ENCODE results near the gene FAU. TPM values are rescaled to one million over a fixed set of nuclear protein-coding genes. Genes with fewer than 3 reads are reported as not detected.

Gene FAU
- total RNA-seq, 1 donor from 2014 or later, result 1,041 TPM

DNA sequence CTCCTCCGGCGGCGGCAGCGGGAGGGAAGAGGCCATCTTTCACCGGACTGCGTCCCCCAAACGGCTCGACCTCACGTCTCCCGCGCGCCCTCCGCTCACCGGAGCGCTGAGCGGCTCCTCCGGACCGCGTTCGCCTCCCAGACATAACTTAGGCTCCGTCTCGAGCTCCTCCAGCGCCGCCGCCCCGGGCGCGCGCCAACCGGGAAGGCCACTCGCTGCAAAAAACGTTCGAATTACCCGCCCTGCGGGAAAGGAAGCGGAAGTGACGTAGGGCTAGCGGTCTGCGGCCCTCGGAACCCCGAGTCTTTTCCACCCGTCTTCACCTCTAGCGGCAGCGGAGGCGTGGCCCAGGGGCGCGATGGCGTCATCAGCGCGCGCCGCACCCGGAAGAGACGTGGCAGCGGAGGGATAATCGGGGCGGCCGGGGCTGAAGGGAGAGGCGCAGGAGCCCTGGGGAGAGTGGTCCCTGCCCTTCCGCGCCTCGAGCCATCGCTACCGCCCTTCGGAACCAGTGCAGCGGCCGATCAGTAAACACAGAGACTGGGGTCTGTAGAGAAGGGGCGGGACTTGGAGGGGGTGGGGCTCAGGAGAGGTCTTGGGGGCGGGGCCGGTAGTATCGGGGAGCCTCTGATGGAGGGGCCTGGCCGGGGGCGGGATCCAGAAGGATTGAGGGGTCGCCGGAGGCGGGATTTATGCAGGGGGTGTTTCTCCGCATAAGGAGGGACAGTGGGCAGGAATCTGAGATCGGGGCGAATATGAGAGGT is 37.9 kb downstream of the FAU start, which contains the start of the genes CDCA5 and ZFPL1:
CDCA5 (minus strand) TSS at position 207 of the 764 bp plus-strand sequence; CDS start at position 145, 62 bp downstream.
ZFPL1 (plus strand) TSS at position 389 of the 764 bp plus-strand sequence. CDS start 477 bp downstream, outside the sequence.
- H3K4me3 ChIP-seq (ENCODE audit: low read depth, low read length), result peak within 1 kb of the TSS; percentile 81
- DNase-seq (ENCODE audit: low read depth), result peak; percentile 54
- TF ChIP-seq, protein P1, sequence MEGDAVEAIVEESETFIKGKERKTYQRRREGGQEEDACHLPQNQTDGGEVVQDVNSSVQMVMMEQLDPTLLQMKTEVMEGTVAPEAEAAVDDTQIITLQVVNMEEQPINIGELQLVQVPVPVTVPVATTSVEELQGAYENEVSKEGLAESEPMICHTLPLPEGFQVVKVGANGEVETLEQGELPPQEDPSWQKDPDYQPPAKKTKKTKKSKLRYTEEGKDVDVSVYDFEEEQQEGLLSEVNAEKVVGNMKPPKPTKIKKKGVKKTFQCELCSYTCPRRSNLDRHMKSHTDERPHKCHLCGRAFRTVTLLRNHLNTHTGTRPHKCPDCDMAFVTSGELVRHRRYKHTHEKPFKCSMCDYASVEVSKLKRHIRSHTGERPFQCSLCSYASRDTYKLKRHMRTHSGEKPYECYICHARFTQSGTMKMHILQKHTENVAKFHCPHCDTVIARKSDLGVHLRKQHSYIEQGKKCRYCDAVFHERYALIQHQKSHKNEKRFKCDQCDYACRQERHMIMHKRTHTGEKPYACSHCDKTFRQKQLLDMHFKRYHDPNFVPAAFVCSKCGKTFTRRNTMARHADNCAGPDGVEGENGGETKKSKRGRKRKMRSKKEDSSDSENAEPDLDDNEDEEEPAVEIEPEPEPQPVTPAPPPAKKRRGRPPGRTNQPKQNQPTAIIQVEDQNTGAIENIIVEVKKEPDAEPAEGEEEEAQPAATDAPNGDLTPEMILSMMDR (conservative IDR thresholded peaks at IDR 0.05; ENCODE audit: low read depth, low read length), result no peak

DNA sequence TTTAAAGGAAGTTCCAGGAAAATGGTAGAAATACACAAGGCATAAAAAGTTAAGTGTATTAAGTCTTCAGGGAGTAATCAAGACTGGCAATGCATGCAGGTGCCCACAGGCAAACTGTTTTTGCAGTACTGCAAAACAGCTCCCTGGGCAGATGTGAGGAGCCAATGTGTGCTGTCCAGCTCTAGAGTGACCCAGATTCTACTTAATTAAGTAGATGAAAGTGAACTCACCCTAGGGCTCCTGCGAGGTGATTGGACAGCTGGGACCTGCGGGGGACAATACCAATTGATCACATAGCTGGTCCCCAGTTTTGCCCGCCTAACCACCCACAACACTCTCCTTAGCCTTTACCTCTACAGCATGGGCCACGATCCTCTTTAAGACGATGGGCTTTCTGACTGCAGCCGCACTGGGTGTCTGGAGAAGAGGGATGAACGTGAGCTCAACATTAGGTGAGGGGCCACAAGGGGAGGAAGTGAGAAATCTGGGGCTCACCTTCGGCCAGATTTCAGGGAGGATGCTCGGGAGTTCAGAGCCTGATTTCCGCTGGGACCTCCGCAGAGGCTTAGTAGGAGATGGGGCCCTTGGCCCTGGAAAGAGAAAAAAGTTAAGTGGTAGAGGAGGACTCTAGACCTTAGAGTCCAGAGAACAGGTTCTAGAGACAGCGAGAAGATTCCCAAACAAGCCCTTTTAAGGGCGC is 38.6 kb downstream of the FAU start:
- TF ChIP-seq, protein P1 (conservative IDR thresholded peaks at IDR 0.05; ENCODE audit: low read depth, low read length), result no peak
- DNase-seq (ENCODE audit: low read depth), result no peak
- H3K4me3 ChIP-seq (ENCODE audit: low read depth, low read length), result peak overlapping the region; percentile 81

DNA sequence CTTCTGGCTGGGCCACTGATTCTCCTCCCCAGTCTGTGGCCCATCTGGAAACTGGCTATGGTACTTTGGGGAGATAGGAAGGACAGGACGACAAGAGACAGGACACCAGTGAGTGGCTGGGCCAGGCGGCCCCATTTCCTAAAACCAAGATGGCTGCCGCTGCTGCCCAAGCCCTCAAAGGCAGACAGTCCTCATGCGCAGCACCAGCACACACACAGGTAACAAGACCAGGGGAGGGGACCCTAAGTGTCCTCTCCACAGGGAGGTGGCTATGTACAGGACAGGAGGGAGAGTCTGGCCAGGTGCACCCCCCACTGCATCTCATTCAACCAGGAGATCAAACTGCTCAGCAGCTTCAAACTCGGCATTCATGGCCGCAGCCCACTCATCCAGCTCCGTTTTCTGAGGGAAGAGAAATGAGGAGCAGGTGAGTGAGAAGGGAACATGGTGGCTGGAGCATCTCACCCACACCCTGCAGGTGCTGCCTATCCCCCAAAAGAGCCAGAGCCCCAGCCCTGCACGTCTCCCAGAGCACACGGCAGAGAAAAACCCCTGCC is 43.1 kb downstream of the FAU start:
- TF ChIP-seq, protein P1 (conservative IDR thresholded peaks at IDR 0.05; ENCODE audit: low read depth, low read length), result no peak
- DNase-seq (ENCODE audit: low read depth), result no peak
- no peak overlapping the region for H3K4me3 ChIP-seq (ENCODE audit: low read depth, low read length)

DNA sequence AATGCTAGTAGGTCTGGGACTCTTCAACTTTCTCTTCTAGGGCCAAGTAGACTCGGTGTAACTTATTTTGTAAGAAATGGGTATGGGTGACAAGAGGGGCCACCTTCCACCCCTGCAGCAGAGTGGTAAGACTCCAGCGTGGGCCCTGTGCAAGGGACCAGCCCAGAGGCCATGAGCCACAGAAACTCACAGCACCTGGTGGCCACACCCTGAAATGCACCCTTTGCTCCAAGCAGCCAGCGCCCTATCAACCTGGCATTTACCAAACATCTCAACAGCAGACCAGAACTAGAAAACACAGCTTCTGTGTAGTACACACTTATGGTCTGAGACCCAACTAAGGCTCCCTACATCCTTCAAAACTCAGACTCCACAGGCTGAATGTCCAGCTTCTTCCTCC is 43.8 kb downstream of the FAU start:
- TF ChIP-seq, protein P1 (conservative IDR thresholded peaks at IDR 0.05; ENCODE audit: low read depth, low read length), result peak; percentile 70
- no peak for DNase-seq (ENCODE audit: low read depth)
- no peak overlapping the region for H3K4me3 ChIP-seq (ENCODE audit: low read depth, low read length)

DNA sequence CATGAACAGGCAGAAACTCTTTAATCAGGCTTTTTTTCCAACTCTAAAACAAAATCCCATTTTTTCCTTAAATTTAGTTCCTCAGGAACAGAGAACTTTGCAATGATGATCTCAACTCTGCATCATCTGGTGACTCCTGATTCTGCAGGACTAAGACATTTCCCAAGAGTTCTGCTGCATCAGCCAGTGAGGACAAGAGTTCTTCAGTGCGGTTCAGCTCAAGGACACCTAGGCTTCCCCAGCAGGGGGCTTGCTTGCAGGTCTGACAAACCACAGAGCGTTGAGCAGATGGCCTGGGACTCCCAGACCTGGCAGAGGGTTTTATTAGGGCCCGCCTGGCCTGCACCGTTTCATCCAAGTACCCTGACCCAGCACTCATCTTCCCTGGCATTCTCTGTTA is 44.5 kb downstream of the FAU start:
- no peak for DNase-seq (ENCODE audit: low read depth)
- TF ChIP-seq, protein P1 (conservative IDR thresholded peaks at IDR 0.05; ENCODE audit: low read depth, low read length), result no peak
- H3K4me3 ChIP-seq (ENCODE audit: low read depth, low read length), result no peak overlapping the region

DNA sequence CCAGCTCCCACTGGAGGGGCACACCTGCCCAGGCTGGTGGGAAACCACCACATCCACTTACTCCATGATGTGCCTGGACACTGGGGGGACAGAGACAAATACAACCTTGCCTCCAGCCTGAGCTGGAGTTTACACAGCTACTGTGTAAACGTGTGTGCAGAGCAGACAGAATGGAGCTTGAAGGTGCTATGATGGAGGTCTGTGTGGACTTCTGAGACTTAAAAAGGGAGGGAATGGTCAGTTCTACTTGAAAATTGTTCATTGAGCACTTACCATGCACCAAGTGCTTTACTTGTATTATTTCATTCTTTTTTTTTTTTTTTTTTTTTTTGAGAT is 49.3 kb downstream of the FAU start:
- H3K4me3 ChIP-seq (ENCODE audit: low read depth, low read length), result no peak overlapping the region
- TF ChIP-seq, protein P1 (conservative IDR thresholded peaks at IDR 0.05; ENCODE audit: low read depth, low read length), result no peak

More for the DNA sequence above, 49.3 kb downstream of the FAU start:
- DNase-seq (ENCODE audit: low read depth), result no peak

Data from epithelial cell of proximal tubule (primary cell).